Lower leg skin (tissue), 3 donors: ENCODE measurements around the gene IL31.

Experiments used
- CTCF ChIP-seq, 3 donors: fragments of 450-650 bp; IDR thresholded peaks; one replicate each; pipeline ENCODE4 v1.5.1; 2016; ENCODE audit warnings: antibody characterized with exemption in 3 of 3, mild to moderate bottlenecking in 3 of 3, moderate library complexity in 2 of 3
- POLR2A ChIP-seq, 2 donors: fragments of 450-650 bp; IDR thresholded peaks; one replicate each; pipeline ENCODE4 v1.6.1; 2016 to 2017; ENCODE audit warnings: antibody characterized with exemption in 2 of 2, mild to moderate bottlenecking in 1 of 2, moderate library complexity in 1 of 2

GRCh38 chr12:122148657-122149056 lies 25.4 kb downstream of the IL31 start:
- TF ChIP-seq CTCF (IDR thresholded peaks at IDR 0.05) (no peak), POLR2A (IDR thresholded peaks at IDR 0.05) (no peak)
